GM21576 (cell line): ENCODE data around the gene ZNF799.
"Not testable (repeated sequence)": the region's sequence is repeated elsewhere in the genome, so short reads cannot be mapped to it uniquely, and the experiment has no call there.

Experiments used
- ATAC-seq: cut with Tn5 transposase; IDR thresholded peaks from one replicate; pipeline ENCODE4 v1.9.1; 2021; ENCODE audit warnings: mild to moderate bottlenecking, moderate library complexity; ENCODE audit not compliant: unreplicated experiment

Gene ZNF799

DNA sequence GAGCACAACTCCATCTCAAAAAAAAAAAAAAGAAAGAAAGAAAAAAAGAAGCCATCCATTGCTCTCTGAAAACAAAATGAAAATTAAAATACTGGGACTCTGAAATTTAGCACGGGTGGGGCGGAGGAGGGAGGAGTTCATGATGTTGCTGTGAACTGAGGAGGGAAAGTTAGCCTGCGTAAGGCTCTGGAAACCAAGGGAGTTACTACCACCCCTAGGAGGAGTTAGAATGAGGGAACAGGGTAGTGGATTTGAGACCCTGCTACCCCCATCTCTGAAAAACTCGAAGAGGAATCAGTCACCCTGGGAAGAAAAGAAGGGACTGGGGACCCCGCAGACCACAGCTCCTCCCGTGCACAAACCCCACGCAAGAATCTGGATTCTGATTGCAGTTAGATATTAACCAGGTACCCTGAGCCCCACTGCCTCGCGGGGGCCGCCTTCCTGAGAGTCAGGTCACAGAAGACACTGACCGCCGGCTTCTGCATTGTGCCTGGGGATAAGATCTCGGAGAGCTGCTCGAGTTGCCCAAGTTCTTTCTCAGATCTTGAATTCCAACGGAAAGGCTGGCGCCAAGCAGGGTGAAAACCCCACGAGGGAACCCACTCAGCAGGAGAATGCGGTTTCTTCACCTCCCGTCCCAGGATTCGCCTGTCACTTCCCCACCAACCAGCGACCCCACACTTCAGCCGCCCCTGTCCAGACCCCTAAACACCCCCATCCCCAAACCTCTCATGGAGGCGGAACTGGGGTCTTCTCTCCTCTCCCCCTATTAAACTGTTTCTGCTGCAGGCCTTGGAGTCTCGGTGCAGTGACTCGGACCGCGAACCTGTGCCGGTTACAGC lies 36.5 kb downstream of the ZNF799 start:
- ATAC-seq = peak; percentile 29

- ATAC-seq = not testable (repeated sequence)
These were observed 38.8 kb downstream of the ZNF799 start for GRCh38 chr19:12362236-12362635.

DNA sequence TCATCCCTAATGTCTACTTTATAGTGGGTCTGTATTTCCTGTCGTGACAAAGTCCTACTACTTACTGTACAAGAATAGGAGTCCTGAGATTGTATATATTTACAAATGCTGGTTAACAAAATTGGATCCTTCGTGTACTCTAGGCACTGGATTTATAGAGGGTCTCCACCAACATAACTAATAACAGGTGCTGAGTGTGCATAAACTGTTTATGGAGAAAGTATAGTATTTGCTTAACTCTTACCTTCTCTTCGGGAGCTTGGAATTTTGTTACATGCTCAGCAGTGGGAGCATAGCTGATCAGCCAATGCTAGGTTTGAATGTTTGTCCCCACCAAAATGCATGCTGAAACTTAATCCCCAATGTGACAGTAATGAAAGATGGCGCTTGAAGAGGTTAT lies 47.7 kb downstream of the ZNF799 start:
- no peak for ATAC-seq

GRCh38 chr19:12350890-12351197 lies 50.2 kb downstream of the ZNF799 start:
- ATAC-seq = no peak

DNA sequence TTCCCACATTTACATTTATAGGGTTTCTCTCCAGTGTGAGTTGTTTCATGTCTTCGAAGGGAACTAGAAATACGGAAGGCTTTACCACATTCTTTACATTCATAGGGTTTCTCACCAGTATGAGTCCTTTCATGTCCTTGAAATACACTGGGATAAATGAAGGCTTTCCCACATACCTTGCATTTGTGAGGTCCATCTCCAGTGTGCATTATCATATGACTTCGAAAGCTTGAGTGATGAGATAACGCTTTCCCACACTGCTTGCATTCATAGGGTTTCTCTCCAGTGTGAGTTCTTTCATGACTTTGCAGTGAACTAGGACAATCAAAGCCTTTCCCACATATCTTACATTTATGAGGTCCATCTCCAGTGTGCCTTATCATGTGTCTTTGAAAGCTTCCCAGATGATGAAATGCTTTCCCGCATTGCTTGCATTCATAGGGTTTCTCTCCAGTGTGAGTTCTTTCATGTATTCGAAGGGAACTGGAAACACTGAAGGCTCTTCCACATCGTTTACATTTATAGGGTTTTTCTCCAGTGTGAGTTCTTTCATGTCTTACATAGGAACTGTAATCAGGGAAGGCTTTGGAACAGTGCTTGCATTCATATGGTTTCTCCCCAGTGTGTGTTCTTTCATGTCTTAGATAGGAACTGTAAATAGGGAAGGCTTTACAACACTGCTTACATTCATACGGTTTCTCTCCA lies 50.7 kb downstream of the ZNF799 start:
- no peak for ATAC-seq

- no peak for ATAC-seq
These were observed 54.2 kb downstream of the ZNF799 start for GRCh38 chr19:12346896-12347295.

DNA sequence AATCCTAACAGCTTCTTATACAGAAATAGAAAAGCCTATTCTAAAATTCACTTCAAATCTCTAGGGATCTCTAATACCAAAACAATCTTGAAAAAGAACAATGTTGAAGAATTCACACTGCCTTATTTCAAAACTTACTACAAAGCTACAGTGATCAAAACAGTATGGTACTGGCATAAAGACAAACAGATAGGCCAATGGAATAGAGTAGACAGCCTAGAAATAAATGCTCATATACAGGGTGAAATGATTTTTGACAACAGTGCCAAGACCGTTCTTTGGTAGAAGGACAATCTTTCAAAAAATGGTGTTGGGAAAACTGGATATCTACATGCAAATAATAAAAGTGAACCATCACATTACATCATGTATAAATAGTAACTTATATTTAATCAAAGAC lies 55.9 kb downstream of the ZNF799 start:
- ATAC-seq = no peak
